ENCODE measurements around the gene HLF.

DNA sequence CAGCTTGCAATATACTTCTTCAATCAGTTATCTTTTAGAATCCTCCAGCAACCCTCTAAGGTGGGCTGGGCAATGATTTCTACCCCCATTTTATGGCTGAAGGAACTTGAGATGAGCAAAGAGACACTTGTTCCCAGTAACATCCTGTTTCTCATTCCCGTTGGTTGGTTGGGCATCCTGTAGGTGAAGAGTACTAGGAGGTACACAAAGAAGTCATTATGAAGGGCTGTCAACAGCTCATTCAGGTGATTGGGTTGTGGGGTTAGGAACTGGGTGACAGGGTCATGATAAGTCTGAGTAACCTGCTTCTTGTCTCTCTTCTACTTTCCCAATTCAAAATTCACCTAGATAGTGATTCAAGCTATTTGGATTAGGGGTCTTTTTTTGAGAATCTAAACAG, 80.4 kb downstream of the HLF start:
- TF ChIP-seq, protein P1, sequence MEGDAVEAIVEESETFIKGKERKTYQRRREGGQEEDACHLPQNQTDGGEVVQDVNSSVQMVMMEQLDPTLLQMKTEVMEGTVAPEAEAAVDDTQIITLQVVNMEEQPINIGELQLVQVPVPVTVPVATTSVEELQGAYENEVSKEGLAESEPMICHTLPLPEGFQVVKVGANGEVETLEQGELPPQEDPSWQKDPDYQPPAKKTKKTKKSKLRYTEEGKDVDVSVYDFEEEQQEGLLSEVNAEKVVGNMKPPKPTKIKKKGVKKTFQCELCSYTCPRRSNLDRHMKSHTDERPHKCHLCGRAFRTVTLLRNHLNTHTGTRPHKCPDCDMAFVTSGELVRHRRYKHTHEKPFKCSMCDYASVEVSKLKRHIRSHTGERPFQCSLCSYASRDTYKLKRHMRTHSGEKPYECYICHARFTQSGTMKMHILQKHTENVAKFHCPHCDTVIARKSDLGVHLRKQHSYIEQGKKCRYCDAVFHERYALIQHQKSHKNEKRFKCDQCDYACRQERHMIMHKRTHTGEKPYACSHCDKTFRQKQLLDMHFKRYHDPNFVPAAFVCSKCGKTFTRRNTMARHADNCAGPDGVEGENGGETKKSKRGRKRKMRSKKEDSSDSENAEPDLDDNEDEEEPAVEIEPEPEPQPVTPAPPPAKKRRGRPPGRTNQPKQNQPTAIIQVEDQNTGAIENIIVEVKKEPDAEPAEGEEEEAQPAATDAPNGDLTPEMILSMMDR (IDR thresholded peaks at IDR 0.05; ENCODE audit: low read length), result no peak
- TF ChIP-seq EZH2 (optimal IDR thresholded peaks at IDR 0.05; ENCODE audit: low read depth, low read length) (no peak), EZH2phosphoT487 (IDR thresholded peaks at IDR 0.05; ENCODE audit: low read length) (no peak)

All from MM.1S (cell line).